NCI-H1694 treated with DMSO at 0.1 percent for 48 hours (cell line): Measurements from ENCODE around the gene DNLZ.

ENCODE experiments used
- DNase-seq: peaks from one replicate; lab custom pipeline; 2025; lab: John Stamatoyannopoulos, UW

DNLZ gene

GRCh38 chr9:136375096-136375495 is 11.6 kb upstream of the DNLZ start:
- DNase-seq = no peak

- DNase-seq = no peak
Measured at GRCh38 chr9:136374183-136374575, 10.6 kb upstream of the DNLZ start.

GRCh38 chr9:136373300-136374182 is 10.0 kb upstream of the DNLZ start, which contains the start of gene CARD9:
Gene CARD9 (minus strand): TSS chr9:136373669. CDS start chr9:136372078, 1,591 bp downstream.
- peak; percentile 63 for DNase-seq

- peak; percentile 63 for DNase-seq
Measured at GRCh38 chr9:136372561-136373299, 9.2 kb upstream of the DNLZ start.

- DNase-seq = no peak
Measured at GRCh38 chr9:136372006-136372405, 8.5 kb upstream of the DNLZ start.

- no peak for DNase-seq
Measured at GRCh38 chr9:136371533-136371880, 8.0 kb upstream of the DNLZ start.

- DNase-seq = no peak
Measured at GRCh38 chr9:136370687-136371532, 7.4 kb upstream of the DNLZ start.

GRCh38 chr9:136370037-136370436 is 6.5 kb upstream of the DNLZ start:
- no peak for DNase-seq

- DNase-seq = no peak
Measured at GRCh38 chr9:136368190-136368589, 4.6 kb upstream of the DNLZ start.

GRCh38 chr9:136367296-136368145 is 4.0 kb upstream of the DNLZ start:
- no peak for DNase-seq

- no peak for DNase-seq
Measured at GRCh38 chr9:136366826-136367225, 3.3 kb upstream of the DNLZ start.

- DNase-seq = no peak
Measured at GRCh38 chr9:136365775-136366222, 2.3 kb upstream of the DNLZ start.

- no peak for DNase-seq
Measured at GRCh38 chr9:136364942-136365774, 1.6 kb upstream of the DNLZ start.

GRCh38 chr9:136363949-136364748 is 605 bp upstream of the DNLZ start:
- no peak for DNase-seq

- no peak for DNase-seq
Measured at GRCh38 chr9:136362450-136362784, 1.1 kb downstream of the DNLZ start.

- no peak for DNase-seq
Measured at GRCh38 chr9:136361754-136362449, 1.6 kb downstream of the DNLZ start.

GRCh38 chr9:136361047-136361753 is 2.3 kb downstream of the DNLZ start:
- DNase-seq = no peak
